HepG2 (cell line): ENCODE results near the gene SLC2A10. TPM values are rescaled to one million over a fixed set of nuclear protein-coding genes. Genes with fewer than 3 reads are reported as not detected.

Experiments used
- ATAC-seq: fragments of 200-7000 bp; cut with Tn5 transposase; 3 replicates; pipeline ENCODE4 v1.9.1; 2020; ENCODE audit warnings: mild to moderate bottlenecking, moderate library complexity
- BruUV-seq: library from RNA; stranded (reverse); fragments of 400-500 nt; replicated peaks from 2 replicates; lab custom pipeline; 2021; lab: Mats Ljungman, UMichigan
- CTCF ChIA-PET: fragments of 300-600 bp; formaldehyde crosslinking; extraction: SDS; loops from one replicate; lab custom pipeline; 2021; ENCODE audit warnings: low total read pairs, inconsistent platforms, low intra/inter-chr PET ratio; lab: Yijun Ruan, JAX
- POLR2A ChIA-PET: fragments of 350-600 bp; sonication (Branson Sonifier 250); formaldehyde crosslinking; loops from one replicate; lab custom pipeline; 2020; ENCODE audit warnings: antibody characterized with exemption, inconsistent platforms; lab: Yijun Ruan, JAX
- DNase-seq: peaks from one replicate; pipeline ENCODE4 v3.0.0-alpha.2; 2015; ENCODE audit warnings: low spot score
- FAIRE-seq: peaks from 3 replicates; lab custom pipeline; 2011; peaks lifted over from hg19 to GRCh38; lab: Jason Lieb, UNC
- H2AFZ ChIP-seq: one replicate; pipeline ENCODE4 v1.6.1; 2011; ENCODE audit warnings: low read length, inconsistent platforms
- H3K27ac ChIP-seq: fragments of 300-600 bp; 3 replicates; pipeline ENCODE4 v1.8.0; 2011; ENCODE audit warnings: mixed run types, mild to moderate bottlenecking, mixed read lengths, low read length, inconsistent platforms; ENCODE audit not compliant: insufficient read depth; ENCODE audit errors: extremely low read length
- H3K27me3 ChIP-seq, 2 experiments: fragments of 200-600 bp in 1 of 2; 2 replicates in 1 of 2; 3 replicates in 1 of 2; pipeline versions ENCODE4 v1.6.0 to v1.8.0; 2011; ENCODE audit warnings: low read length in 2 of 2, mild to moderate bottlenecking in 2 of 2, moderate library complexity in 2 of 2, inconsistent platforms in 1 of 2; ENCODE audit not compliant: insufficient read depth in 2 of 2, control insufficient read depth in 1 of 2
- H3K36me3 ChIP-seq, 2 experiments: fragments of 200-600 bp in 1 of 2; replicated peaks in 1 of 2; 2 replicates in 1 of 2; 3 replicates in 1 of 2; pipeline versions ENCODE4 v1.5.1 to v1.8.0; 2011; ENCODE audit warnings: low read length in 2 of 2, inconsistent platforms in 1 of 2; ENCODE audit not compliant: insufficient read depth in 2 of 2, control insufficient read depth in 1 of 2
- H3K4me1 ChIP-seq: 2 replicates; pipeline ENCODE4 v1.5.1; 2012; ENCODE audit warnings: low read length, inconsistent platforms; ENCODE audit not compliant: insufficient read depth
- H3K4me2 ChIP-seq: 2 replicates; pipeline ENCODE4 v1.6.0; 2011; ENCODE audit warnings: low read depth, low read length, inconsistent platforms
- H3K4me3 ChIP-seq, 3 experiments: fragments of 200-600 bp in 1 of 3; sonication (generic), shearing (Covaris generic) in 1 of 3; replicated peaks in 1 of 3; 2 replicates each; pipeline ENCODE4 v1.5.1; 2011 to 2016; ENCODE audit warnings: low read length in 3 of 3, inconsistent platforms in 2 of 3, low read depth in 2 of 3, mild to moderate bottlenecking in 2 of 3, control low read depth in 1 of 3, mixed read lengths in 1 of 3; ENCODE audit not compliant: insufficient read depth in 1 of 3
- H3K79me2 ChIP-seq: one replicate; pipeline ENCODE4 v1.6.1; 2011; ENCODE audit warnings: low read length, inconsistent platforms; ENCODE audit not compliant: insufficient read depth
- H3K9ac ChIP-seq: 2 replicates; pipeline ENCODE4 v1.6.0; 2011; ENCODE audit warnings: mild to moderate bottlenecking, low read depth, low read length, inconsistent platforms; ENCODE audit not compliant: insufficient read depth
- H3K9me3 ChIP-seq: 2 replicates; pipeline ENCODE4 v1.5.1; 2012; ENCODE audit warnings: mild to moderate bottlenecking, low read length
- H4K20me1 ChIP-seq: 2 replicates; pipeline ENCODE4 v1.6.0; 2011; ENCODE audit warnings: inconsistent platforms, mild to moderate bottlenecking, low read length, moderate library complexity; ENCODE audit not compliant: insufficient read depth
- ARNT ChIP-seq: fragments of 450-650 bp; IDR thresholded peaks from 2 replicates; pipeline ENCODE4 v1.6.1; 2017
- GATAD1 ChIP-seq: IDR thresholded peaks from 2 replicates; pipeline ENCODE4 v1.6.1; 2016; ENCODE audit warnings: missing genetic modification reagents, missing compliant biosample characterization
- IRF2 ChIP-seq: IDR thresholded peaks from 2 replicates; pipeline ENCODE4 v1.6.1; 2018; ENCODE audit warnings: missing genetic modification reagents, missing compliant biosample characterization
- KDM1A ChIP-seq: IDR thresholded peaks from 2 replicates; pipeline ENCODE4 v1.6.1; 2016; ENCODE audit warnings: missing compliant biosample characterization
- PCBP2 ChIP-seq: fragments of 200-400 bp; formaldehyde crosslinking; optimal IDR thresholded peaks from 2 replicates; pipeline ENCODE3; 2018; ENCODE audit warnings: low read length, low read depth; ENCODE audit not compliant: poor library complexity, severe bottlenecking
- RFX3 ChIP-seq: IDR thresholded peaks from 2 replicates; pipeline ENCODE4 v1.6.1; 2016; ENCODE audit warnings: missing biosample characterization, missing genetic modification reagents
- SYNCRIP ChIP-seq: fragments of 200-400 bp; formaldehyde crosslinking; IDR thresholded peaks from 2 replicates; pipeline ENCODE4 v1.6.1; 2018; ENCODE audit warnings: mild to moderate bottlenecking, low read depth, low read length; ENCODE audit not compliant: insufficient read depth
- ZBTB21 ChIP-seq: sonication (generic); formaldehyde crosslinking; IDR thresholded peaks from 2 replicates; pipeline ENCODE4 v1.4.0; 2020; ENCODE audit warnings: missing genetic modification reagents
- ZBTB26 ChIP-seq: IDR thresholded peaks from 2 replicates; pipeline ENCODE4 v1.6.1; 2016; ENCODE audit warnings: missing compliant biosample characterization, missing genetic modification reagents, borderline replicate concordance
- ZBTB39 ChIP-seq: sonication (generic); formaldehyde crosslinking; IDR thresholded peaks from 2 replicates; pipeline ENCODE4 v1.5.0; 2020; ENCODE audit warnings: missing genetic modification reagents
- ZFP62 ChIP-seq: sonication (generic); formaldehyde crosslinking; IDR thresholded peaks from 2 replicates; pipeline ENCODE4 v1.4.0; 2020; ENCODE audit warnings: missing genetic modification reagents
- ZNF234 ChIP-seq: sonication (generic); formaldehyde crosslinking; conservative IDR thresholded peaks from 2 replicates; pipeline ENCODE4 v1.5.1; 2020; ENCODE audit warnings: mild to moderate bottlenecking, missing genetic modification reagents
- ZNF33B ChIP-seq: sonication (generic); formaldehyde crosslinking; IDR thresholded peaks from 2 replicates; pipeline ENCODE4 v1.5.1; 2020; ENCODE audit warnings: mild to moderate bottlenecking, missing genetic modification reagents
- ZNF567 ChIP-seq: sonication (generic); formaldehyde crosslinking; IDR thresholded peaks from 2 replicates; pipeline ENCODE4 v1.8.1; 2023; ENCODE audit warnings: mild to moderate bottlenecking, missing genetic modification reagents, borderline replicate concordance
- ZNF776 ChIP-seq: sonication (generic); formaldehyde crosslinking; IDR thresholded peaks from 2 replicates; pipeline ENCODE4 v1.4.0; 2020; ENCODE audit warnings: mild to moderate bottlenecking, missing genetic modification reagents
- WGBS: methylation state at CpG from one replicate; pipeline ENCODE4 v1.1.6; 2017; ENCODE audit warnings: low lambda C conversion rate; 5-methylcytosine and 5-hydroxymethylcytosine counted together
- in situ Hi-C: cut with HindIII; loops from 2 replicates; pipeline ENCODE4 v1.10.0; 2017; ENCODE audit warnings: low pct_unique_long_range_greater_than_20kb; ENCODE audit not compliant: extremely low pct_ligation_motif_present
- intact Hi-C: fragments of 100-400 bp; cut with micrococcal nuclease; formaldehyde crosslinking; loops from one replicate; pipeline ENCODE4 v1.10.0; 2022; ENCODE audit not compliant: unreplicated experiment
- polyA plus RNA-seq, 8 experiments: library from polyadenylated mRNA; depleted of rRNA in 3 of 8; stranded (reverse) in 7 of 8; unstranded in 1 of 8; fragments of >200 nt; fragmentation: Illumina TruSeq in 4 of 8; extraction: Trizol in 4 of 8; gene quantifications; 2 replicates each; pipeline versions ENCODE4 v1.2.1 to v1.2.3, GENCODE V29; 2011 to 2016; ENCODE audit warnings: low read depth in 4 of 8, missing spikeins in 1 of 8, mixed read lengths in 1 of 8; ENCODE audit not compliant: insufficient read depth in 1 of 8
- total RNA-seq, 5 experiments: library from RNA; depleted of rRNA; stranded (reverse); fragments of >200 nt; fragmentation: Illumina TruSeq; extraction: Trizol; gene quantifications; 2 replicates each; pipeline ENCODE4 v1.2.3, GENCODE V29; 2016; ENCODE audit warnings: low read depth in 1 of 5

SLC2A10 gene
- total and polyA plus RNA-seq, 2 of the 13 experiments (the other 11 are each of a cell fraction or from before 2014, with no cell fraction given) = 16.0 to 18.4 TPM

- intact Hi-C loops (loop anchor here (5.0 kb wide), 1 partner anchor 227 kb away; no protein-coding TSS in a partner anchor), in situ Hi-C loops (no loop called here)
- Histone ChIP-seq H3K27me3 (peaks cover 4 to 47% of the 10 kb centered on the region in 2 experiments; a peak in 3 of 5 replicates), H3K4me1 (no peaks in the 10 kb centered on the region), H4K20me1 (no peaks in the 10 kb centered on the region), H3K9ac (no peak overlapping the region), H3K9me3 (no peaks in the 10 kb centered on the region), H3K4me3 (no peak overlapping the region), H3K79me2 (no peaks in the 10 kb centered on the region), H3K27ac (no peak overlapping the region), H2AFZ (no peak overlapping the region), H3K4me2 (no peak overlapping the region), H3K36me3 (no peaks in the 10 kb centered on the region)
- FAIRE-seq (no peak), DNase-seq (no peak), ATAC-seq (no peak)
- POLR2A ChIA-PET = no interaction called here
- TF ChIP-seq ZFP62 (no peak), ZNF776 (CRISPR knock-in tag) (no peak), ARNT (no peak), ZNF567 (CRISPR knock-in tag) (no peak), ZNF33B (no peak), GATAD1 (CRISPR knock-in tag) (no peak), ZBTB21 (CRISPR knock-in tag) (no peak), IRF2 (CRISPR knock-in tag) (no peak), ZBTB39 (no peak), SYNCRIP (no peak), ZBTB26 (no peak), RFX3 (CRISPR knock-in tag) (no peak), ZNF234 (CRISPR knock-in tag) (no peak), PCBP2 (no peak), KDM1A (no peak)
- CTCF ChIA-PET = interaction anchor here (2.5 kb wide), 1 partner anchor 401 kb away, joined by 6 read pairs; no protein-coding TSS in a partner anchor
- BruUV-seq = no TSS peak
- 8% methylated on average over 3 of the region's 3 CpGs for WGBS
Measured at GRCh38 chr20:46749147-46749546, 39.7 kb downstream of the SLC2A10 start.
